Keratinocyte (primary cell): ENCODE measurements around the gene TNIK. TPM values are rescaled to one million over a fixed set of nuclear protein-coding genes. Genes with fewer than 3 reads are reported as not detected.
A peak's percentile ranks its signal among the peaks of the same experiment; 100 is the strongest.

Experiments
- DNase-seq: peaks from one replicate; pipeline ENCODE4 v3.0.0-alpha.2; 2011; ENCODE audit warnings: low read depth, missing footprints, low spot score
- FAIRE-seq: peaks from 2 replicates; lab custom pipeline; 2011; peaks lifted over from hg19 to GRCh38; lab: Jason Lieb, UNC
- H2AFZ ChIP-seq: 2 replicates; pipeline ENCODE4 v1.6.0; 2012; ENCODE audit warnings: low read length, control low read depth, inconsistent platforms; ENCODE audit not compliant: control insufficient read depth
- H3K27ac ChIP-seq: 2 replicates; pipeline ENCODE4 v1.5.1; 2011; ENCODE audit warnings: low read length; ENCODE audit not compliant: control insufficient read depth, insufficient read depth
- H3K27me3 ChIP-seq: 3 replicates; pipeline ENCODE4 v1.6.0; 2011; ENCODE audit warnings: low read length; ENCODE audit not compliant: control insufficient read depth, insufficient read depth; ENCODE audit errors: extremely low read depth
- H3K36me3 ChIP-seq, 2 experiments: 2 replicates in 1 of 2; 3 replicates in 1 of 2; pipeline ENCODE4 v1.5.1; 2011; ENCODE audit warnings: low read length in 2 of 2, mild to moderate bottlenecking in 1 of 2; ENCODE audit not compliant: control insufficient read depth in 2 of 2, insufficient read depth in 2 of 2; ENCODE audit errors: extremely low read depth in 1 of 2
- H3K4me1 ChIP-seq: 3 replicates; pipeline ENCODE4 v1.5.1; 2011; ENCODE audit warnings: low read length; ENCODE audit not compliant: control insufficient read depth, insufficient read depth; ENCODE audit errors: extremely low read depth
- H3K4me2 ChIP-seq: 3 replicates; pipeline ENCODE4 v1.6.0; 2011; ENCODE audit warnings: low read depth, low read length; ENCODE audit not compliant: control insufficient read depth, insufficient read depth; ENCODE audit errors: extremely low read depth
- H3K4me3 ChIP-seq, 3 experiments: fragments of 200-600 bp in 1 of 3; sonication (generic) in 1 of 3; 2 replicates in 2 of 3; 3 replicates in 1 of 3; pipeline ENCODE4 v1.5.1; 2011 to 2016; ENCODE audit warnings: low read length in 3 of 3, mild to moderate bottlenecking in 3 of 3, control low read depth in 2 of 3, inconsistent platforms in 1 of 3, low read depth in 1 of 3, mixed read lengths in 1 of 3, mixed run types in 1 of 3, moderate library complexity in 1 of 3; ENCODE audit not compliant: control insufficient read depth in 2 of 3, insufficient read depth in 2 of 3; ENCODE audit errors: extremely low read depth in 1 of 3
- H3K79me2 ChIP-seq: 2 replicates; pipeline ENCODE4 v1.6.0; 2012; ENCODE audit warnings: low read length; ENCODE audit not compliant: control insufficient read depth, insufficient read depth
- H3K9ac ChIP-seq: 3 replicates; pipeline ENCODE4 v1.6.0; 2011; ENCODE audit warnings: low read length; ENCODE audit not compliant: control insufficient read depth, insufficient read depth; ENCODE audit errors: extremely low read depth
- H3K9me1 ChIP-seq: 3 replicates; pipeline ENCODE4 v1.6.0; 2011; ENCODE audit warnings: low read length; ENCODE audit not compliant: control insufficient read depth, insufficient read depth; ENCODE audit errors: extremely low read depth
- H3K9me3 ChIP-seq: 2 replicates; pipeline ENCODE4 v1.5.1; 2012; ENCODE audit warnings: low read depth, low read length; ENCODE audit not compliant: control insufficient read depth
- H4K20me1 ChIP-seq: 3 replicates; pipeline ENCODE4 v1.6.0; 2011; ENCODE audit warnings: low read length; ENCODE audit not compliant: control insufficient read depth, insufficient read depth; ENCODE audit errors: extremely low read depth
- CTCF ChIP-seq, 3 experiments: IDR thresholded peaks in 1 of 3; conservative IDR thresholded peaks in 1 of 3; optimal IDR thresholded peaks in 1 of 3; 2 replicates in 2 of 3; 3 replicates in 1 of 3; pipeline versions ENCODE3 to v1.5.1; 2011; ENCODE audit warnings: low read length in 3 of 3, mild to moderate bottlenecking in 3 of 3, moderate library complexity in 2 of 3, control low read depth in 1 of 3, inconsistent platforms in 1 of 3; ENCODE audit not compliant: insufficient read depth in 2 of 3; ENCODE audit errors: extremely low read depth in 1 of 3
- EZH2 ChIP-seq: IDR thresholded peaks from one replicate; pipeline ENCODE4 v1.6.1; 2012; ENCODE audit warnings: inconsistent platforms, mild to moderate bottlenecking, low read length, moderate library complexity
- dilution Hi-C: fragments of 300-500 bp; cut with MboI; formaldehyde crosslinking; loops from one replicate; pipeline ENCODE4 v1.7.0; 2020; ENCODE audit warnings: low sequenced_read_pairs; ENCODE audit not compliant: extremely low pct_ligation_motif_present
- polyA plus RNA-seq, 5 experiments: library from polyadenylated mRNA; depleted of rRNA in 3 of 5; stranded (reverse) in 3 of 5; stranded (forward) in 1 of 5; unstranded in 1 of 5; fragments of >200 nt; gene quantifications; 1 replicate in 1 of 5; 2 replicates in 3 of 5; 3 replicates in 1 of 5; pipeline versions ENCODE4 v1.2.1 to v1.2.3, GENCODE V29; 2011 to 2012; ENCODE audit warnings: missing spikeins in 2 of 5, low read depth in 1 of 5, low replicate concordance in 1 of 5

TNIK gene
- polyA plus RNA-seq, 1 donor (not counting 4 experiments of a cell fraction or from before 2014, with no cell fraction given) = 4.4 TPM

DNA sequence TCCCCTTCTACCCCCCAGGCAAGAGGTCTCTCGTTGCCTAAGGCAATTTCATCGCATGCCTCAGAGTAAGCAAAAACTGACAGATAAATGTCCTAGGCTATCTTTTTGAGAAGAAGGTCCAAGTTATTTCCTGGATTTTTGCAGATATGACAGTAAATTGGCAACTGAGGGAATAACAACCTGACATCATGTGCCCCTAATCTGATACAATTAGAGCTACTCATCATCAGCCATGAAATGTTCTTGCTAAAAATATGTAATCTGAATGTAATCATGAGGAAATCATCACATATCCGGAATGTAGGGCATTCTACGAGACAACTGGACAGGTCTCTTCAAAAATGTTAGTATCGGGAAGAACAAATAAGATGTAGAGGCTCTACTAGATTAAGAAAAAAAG, 44.1 kb downstream of the TNIK start:
- H3K9me1 ChIP-seq = no peaks in the 10 kb centered on the region
- TF ChIP-seq EZH2 = no peak
- no peaks in the 10 kb centered on the region for H3K9me3 ChIP-seq
- H3K36me3 ChIP-seq = no peaks in the 10 kb centered on the region
- H3K79me2 ChIP-seq = no peaks in the 10 kb centered on the region
- DNase-seq = no peak
- no peak overlapping the region for H3K4me2 ChIP-seq
- no peak overlapping the region for H3K27ac ChIP-seq
- H3K27me3 ChIP-seq = no peaks in the 10 kb centered on the region
- H2AFZ ChIP-seq = no peak overlapping the region
- no peak overlapping the region for H3K4me3 ChIP-seq
- no peaks in the 10 kb centered on the region for H4K20me1 ChIP-seq
- H3K4me1 ChIP-seq = peaks cover 12% of the 10 kb centered on the region
- dilution Hi-C loops = no loop called here
- H3K9ac ChIP-seq = no peak overlapping the region
- FAIRE-seq = no peak

GRCh38 chr3:171415070-171415469, 45.1 kb downstream of the TNIK start:
- no peaks in the 10 kb centered on the region for H3K9me1 ChIP-seq
- H3K4me2 ChIP-seq = no peak overlapping the region
- H3K9me3 ChIP-seq = no peaks in the 10 kb centered on the region
- no peak overlapping the region for H3K9ac ChIP-seq
- no peak overlapping the region for H2AFZ ChIP-seq
- no peaks in the 10 kb centered on the region for H3K36me3 ChIP-seq
- H4K20me1 ChIP-seq = no peaks in the 10 kb centered on the region
- peaks cover 12% of the 10 kb centered on the region for H3K4me1 ChIP-seq
- no peaks in the 10 kb centered on the region for H3K79me2 ChIP-seq
- no peak overlapping the region for H3K27ac ChIP-seq
- no peaks in the 10 kb centered on the region for H3K27me3 ChIP-seq
- dilution Hi-C loops = no loop called here
- DNase-seq (peak; percentile 49), FAIRE-seq (no peak)
- no peak overlapping the region for H3K4me3 ChIP-seq
- TF ChIP-seq CTCF (optimal IDR thresholded peaks at IDR 0.05 in 1 of 3, IDR thresholded peaks at IDR 0.05 in 1 of 3, conservative IDR thresholded peaks at IDR 0.05 in 1 of 3; ENCODE audit: extremely low read depth in 1 of 3, insufficient read depth in 2 of 3, low read length in 3 of 3) (no peak), EZH2 (no peak)

DNA sequence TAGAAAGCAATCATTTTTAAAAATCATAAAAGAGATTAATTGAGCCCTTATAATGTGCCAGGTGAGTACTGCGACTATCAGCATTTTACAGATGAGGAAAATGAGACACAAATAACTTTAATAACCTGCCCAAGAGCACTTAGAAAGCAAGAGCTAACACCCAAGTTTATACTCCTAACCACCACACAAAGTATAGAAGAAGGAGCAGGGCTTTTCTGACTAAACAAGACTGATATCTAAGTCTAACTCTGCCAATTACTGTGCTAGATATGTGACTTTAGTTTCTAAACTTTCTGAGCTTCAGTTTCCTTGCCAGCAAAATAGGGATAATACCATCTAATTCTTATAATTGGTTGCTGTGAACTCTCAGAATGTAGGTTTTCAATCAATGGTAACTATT, 47.7 kb downstream of the TNIK start:
- Histone ChIP-seq H3K36me3 (no peaks in the 10 kb centered on the region), H3K27me3 (no peaks in the 10 kb centered on the region), H3K9me1 (no peaks in the 10 kb centered on the region), H2AFZ (no peak overlapping the region), H3K4me3 (no peak overlapping the region), H3K9me3 (no peaks in the 10 kb centered on the region), H3K4me1 (peaks cover 13% of the 10 kb centered on the region), H3K9ac (no peak overlapping the region), H3K4me2 (no peak overlapping the region), H4K20me1 (no peaks in the 10 kb centered on the region), H3K27ac (no peak overlapping the region), H3K79me2 (no peaks in the 10 kb centered on the region)
- dilution Hi-C loops = no loop called here
- FAIRE-seq (no peak), DNase-seq (no peak)
- no peak for TF ChIP-seq EZH2
